Neural progenitor cell (in vitro differentiated cells): ENCODE measurements around the gene CNOT3.

ENCODE experiments used
- CTCF ChIP-seq: fragments of 200-600 bp; sonication (generic); IDR thresholded peaks from 2 replicates; pipeline ENCODE4 v1.5.1; 2017; ENCODE audit warnings: antibody characterized with exemption, mild to moderate bottlenecking
- EZH2 ChIP-seq: fragments of 200-600 bp; sonication (generic); IDR thresholded peaks from 2 replicates; pipeline ENCODE4 v1.6.1; 2017; ENCODE audit warnings: antibody characterized with exemption, mild to moderate bottlenecking, moderate library complexity
- EZH2phosphoT487 ChIP-seq: fragments of 200-600 bp; sonication (generic); IDR thresholded peaks from 2 replicates; pipeline ENCODE4 v1.6.1; 2017; ENCODE audit warnings: antibody characterized with exemption

GRCh38 chr19:54099190-54099902 lies 38.2 kb upstream of the CNOT3 start:
- TF ChIP-seq CTCF (no peak), EZH2phosphoT487 (no peak), EZH2 (no peak)
